ENCODE results near the gene TMEM154. TPM values are rescaled to one million over a fixed set of nuclear protein-coding genes. Genes with fewer than 3 reads are reported as not detected.

Gene TMEM154
- total and polyA plus RNA-seq, 10 of the 15 experiments (the other 5 are each of a cell fraction or from before 2014, with no cell fraction given): 5.1 to 41.4 (median 18.2) TPM

GRCh38 chr4:152590179-152591031 is 89.4 kb downstream of the TMEM154 start (continued):
- TF ChIP-seq RELA (IDR thresholded peaks at IDR 0.05; ENCODE audit: borderline replicate concordance, partially characterized antibody): no peak
- no peak for TF ChIP-seq HCFC1 (IDR thresholded peaks at IDR 0.05; ENCODE audit: low read length)
- TF ChIP-seq MEF2B (IDR thresholded peaks at IDR 0.05; ENCODE audit: partially characterized antibody, poor library complexity, severe bottlenecking): no peak
- TF ChIP-seq CHD1 (IDR thresholded peaks at IDR 0.05; ENCODE audit: low read depth, low read length): no peak
- TF ChIP-seq, protein P1, sequence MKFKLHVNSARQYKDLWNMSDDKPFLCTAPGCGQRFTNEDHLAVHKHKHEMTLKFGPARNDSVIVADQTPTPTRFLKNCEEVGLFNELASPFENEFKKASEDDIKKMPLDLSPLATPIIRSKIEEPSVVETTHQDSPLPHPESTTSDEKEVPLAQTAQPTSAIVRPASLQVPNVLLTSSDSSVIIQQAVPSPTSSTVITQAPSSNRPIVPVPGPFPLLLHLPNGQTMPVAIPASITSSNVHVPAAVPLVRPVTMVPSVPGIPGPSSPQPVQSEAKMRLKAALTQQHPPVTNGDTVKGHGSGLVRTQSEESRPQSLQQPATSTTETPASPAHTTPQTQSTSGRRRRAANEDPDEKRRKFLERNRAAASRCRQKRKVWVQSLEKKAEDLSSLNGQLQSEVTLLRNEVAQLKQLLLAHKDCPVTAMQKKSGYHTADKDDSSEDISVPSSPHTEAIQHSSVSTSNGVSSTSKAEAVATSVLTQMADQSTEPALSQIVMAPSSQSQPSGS (IDR thresholded peaks at IDR 0.05; ENCODE audit: low read length): no peak

DNA sequence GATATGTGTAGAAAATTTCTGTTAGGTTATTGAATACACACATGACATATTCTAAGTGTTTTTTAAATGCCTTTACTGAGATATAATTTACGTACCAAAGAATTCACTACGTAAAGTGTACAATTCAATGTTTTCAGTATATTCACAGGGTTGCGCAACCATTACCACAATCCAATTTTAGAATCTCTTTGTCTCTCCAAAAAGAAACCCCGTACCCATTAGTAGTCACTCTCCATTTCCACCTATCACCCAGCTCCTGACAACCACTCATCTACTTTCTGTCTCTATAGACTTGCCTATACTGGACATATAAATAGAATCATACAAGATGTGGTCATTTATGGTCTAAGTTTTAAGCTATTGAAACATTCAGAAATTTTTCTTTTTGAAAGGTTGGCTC is 90.9 kb downstream of the TMEM154 start:
- Histone ChIP-seq H3K27ac (ENCODE audit: control insufficient read depth, insufficient read depth) (no peak overlapping the region), H3K4me2 (ENCODE audit: control insufficient read depth, insufficient read depth) (no peak overlapping the region), H2AFZ (ENCODE audit: control insufficient read depth, low read depth, low read length) (no peak overlapping the region), H3K79me2 (ENCODE audit: control insufficient read depth, insufficient read depth, low read length) (no peaks in the 10 kb centered on the region), H3K36me3 (ENCODE audit: control insufficient read depth in 2 of 2, insufficient read depth in 2 of 2, low read length in 1 of 2) (no peaks in the 10 kb centered on the region), H3K9ac (ENCODE audit: control insufficient read depth, insufficient read depth, low read length) (no peak overlapping the region), H3K9me3 (replicated peaks; ENCODE audit: control insufficient read depth, insufficient read depth, low read length) (no peaks in the 10 kb centered on the region; the same call in 1 of the 3 replicates), H3K4me1 (ENCODE audit: control insufficient read depth, insufficient read depth, low read length) (peaks cover 14% of the 10 kb centered on the region), H3K4me3 (no peak overlapping the region), H3K27me3 (replicated peaks in 1 of 2; ENCODE audit: control insufficient read depth in 2 of 2, insufficient read depth in 2 of 2, low read length in 1 of 2) (no peaks in the 10 kb centered on the region), H4K20me1 (ENCODE audit: control insufficient read depth, insufficient read depth) (no peaks in the 10 kb centered on the region)
- no TSS peak for BruUV-seq (replicated peaks)
- in situ Hi-C loops (cut with MboI) (no loop called here), intact Hi-C loops (cut with micrococcal nuclease; ENCODE audit: unreplicated experiment) (no loop called here)
- CTCF ChIA-PET: interaction anchor here (1.6 kb wide), 2 partner anchors 88 to 134 kb away, joined by 4 to 7 read pairs; no protein-coding TSS in a partner anchor
- RAD21 ChIA-PET (ENCODE audit: unreplicated experiment): interaction anchor here (1.3 kb wide), 1 partner anchor 51 kb away, joined by 3 read pairs; no protein-coding TSS in a partner anchor
- WGBS (ENCODE audit: insufficient coverage, insufficient replicate concordance, low lambda C conversion rate, missing lambda C conversion rate): 98% methylated on average over 4 of the region's 4 CpGs
- no peak for TF ChIP-seq IRF5 (IDR thresholded peaks at IDR 0.05; ENCODE audit: borderline replicate concordance)
- no peak for TF ChIP-seq CBX3 (IDR thresholded peaks at IDR 0.05; ENCODE audit: borderline replicate concordance, low read depth)
- TF ChIP-seq MEF2A (IDR thresholded peaks at IDR 0.05; ENCODE audit: insufficient read depth, low read depth, low read length): no peak
- TF ChIP-seq BCLAF1 (IDR thresholded peaks at IDR 0.05): no peak
- 0 out of 4 replicates have a peak, but pooled peaks of 1 of the 2 experiments have one; percentile 26 for TF ChIP-seq CEBPB (IDR thresholded peaks at IDR 0.05; ENCODE audit: borderline replicate concordance in 1 of 2, low read depth in 2 of 2, low read length in 2 of 2)
- SMC1A ChIA-PET (ENCODE audit: uncharacterized antibody, unreplicated experiment): interaction anchor here (1.1 to 4.7 kb wide), 8 partner anchors 10 to 87 kb away, joined by 5 to 37 read pairs (median 6); partner anchors contain the start of gene FBXW7
- DNase-seq (ENCODE audit: low read depth, low spot score) (no peak), FAIRE-seq (no peak), ATAC-seq (no peak)
- POLR2A ChIA-PET: no interaction called here
